Neural progenitor cell (in vitro differentiated cells): ENCODE results near the gene SLC22A1. TPM values are rescaled to one million over a fixed set of nuclear protein-coding genes. Genes with fewer than 3 reads are reported as not detected.

Experiments used
- DNase-seq: peaks from one replicate; pipeline ENCODE4 v3.0.0-alpha.2; 2016; ENCODE audit warnings: low spot score
- H2AFZ ChIP-seq: fragments of 200-600 bp; sonication (generic); replicated peaks from 2 replicates; pipeline ENCODE4 v1.6.1; 2016; ENCODE audit warnings: antibody characterized with exemption
- H3F3A ChIP-seq: fragments of 200-600 bp; sonication (generic); 2 replicates; pipeline ENCODE4 v1.6.1; 2016; ENCODE audit warnings: antibody characterized with exemption, low read depth
- H3K27ac ChIP-seq: fragments of 200-600 bp; sonication (generic); 2 replicates; pipeline ENCODE4 v1.5.1; 2016; ENCODE audit warnings: mild to moderate bottlenecking
- H3K27me3 ChIP-seq: fragments of 200-600 bp; sonication (generic); 2 replicates; pipeline ENCODE4 v1.6.1; 2016; ENCODE audit warnings: mild to moderate bottlenecking, moderate library complexity
- H3K36me3 ChIP-seq: fragments of 200-600 bp; sonication (generic); 2 replicates; pipeline ENCODE4 v1.5.1; 2016
- H3K4me1 ChIP-seq: fragments of 200-600 bp; sonication (generic); 2 replicates; pipeline ENCODE4 v1.6.1; 2016; ENCODE audit warnings: mixed run types
- H3K4me2 ChIP-seq: fragments of 200-600 bp; sonication (generic); 2 replicates; pipeline ENCODE4 v1.6.1; 2016
- H3K4me3 ChIP-seq: fragments of 200-600 bp; sonication (generic); 2 replicates; pipeline ENCODE4 v1.5.1; 2016
- H3K79me2 ChIP-seq: fragments of 200-600 bp; sonication (generic); 2 replicates; pipeline ENCODE4 v1.6.1; 2016; ENCODE audit warnings: low read depth
- H3K9ac ChIP-seq: fragments of 200-600 bp; sonication (generic); 2 replicates; pipeline ENCODE4 v1.6.1; 2016
- H3K9me3 ChIP-seq: fragments of 200-600 bp; sonication (generic); 2 replicates; pipeline ENCODE4 v1.5.1; 2016; ENCODE audit warnings: low read depth
- H4K20me1 ChIP-seq: fragments of 200-600 bp; sonication (generic); 2 replicates; pipeline ENCODE4 v1.6.1; 2016; ENCODE audit warnings: low read depth
- H3K27ac Mint-ChIP-seq: 3 replicates; pipeline ENCODE4 v1.8.0; 2021; ENCODE audit warnings: mixed read lengths
- H3K27me3 Mint-ChIP-seq: 2 replicates; pipeline ENCODE4 v1.8.0; 2022; ENCODE audit warnings: low read depth, mild to moderate bottlenecking, inconsistent platforms, moderate library complexity, mixed read lengths; ENCODE audit not compliant: insufficient read depth
- H3K36me3 Mint-ChIP-seq: 3 replicates; pipeline ENCODE4 v1.8.0; 2021; ENCODE audit warnings: mixed read lengths
- H3K4me1 Mint-ChIP-seq: 3 replicates; pipeline ENCODE4 v1.8.0; 2021; ENCODE audit warnings: mixed read lengths
- H3K4me3 Mint-ChIP-seq: 3 replicates; pipeline ENCODE4 v1.8.0; 2021; ENCODE audit warnings: mild to moderate bottlenecking, moderate library complexity, mixed read lengths
- H3K9me3 Mint-ChIP-seq: 3 replicates; pipeline ENCODE4 v1.8.0; 2020; ENCODE audit warnings: mixed read lengths
- CTCF ChIP-seq: fragments of 200-600 bp; sonication (generic); IDR thresholded peaks from 2 replicates; pipeline ENCODE4 v1.5.1; 2017; ENCODE audit warnings: antibody characterized with exemption, mild to moderate bottlenecking
- EZH2 ChIP-seq: fragments of 200-600 bp; sonication (generic); IDR thresholded peaks from 2 replicates; pipeline ENCODE4 v1.6.1; 2017; ENCODE audit warnings: antibody characterized with exemption, mild to moderate bottlenecking, moderate library complexity
- EZH2phosphoT487 ChIP-seq: fragments of 200-600 bp; sonication (generic); IDR thresholded peaks from 2 replicates; pipeline ENCODE4 v1.6.1; 2017; ENCODE audit warnings: antibody characterized with exemption
- total RNA-seq: library from RNA; depleted of rRNA; stranded (reverse); fragments of >200 nt; gene quantifications from 2 replicates; pipeline ENCODE4 v1.2.3, GENCODE V29; 2015; ENCODE audit warnings: low replicate concordance

Gene SLC22A1
- total RNA-seq, 1 donor from 2014 or later: not detected

GRCh38 chr6:160080097-160080496, 41.5 kb upstream of the SLC22A1 start:
- H3K27ac Mint-ChIP-seq: no peak overlapping the region
- H3K9me3 Mint-ChIP-seq: peaks cover 2% of the 10 kb centered on the region
- no peak overlapping the region for H3K4me3 Mint-ChIP-seq
- H3K4me1 Mint-ChIP-seq: peaks cover 3% of the 10 kb centered on the region
- Histone ChIP-seq H3F3A (no peaks in the 10 kb centered on the region), H3K79me2 (no peaks in the 10 kb centered on the region), H3K27me3 (no peaks in the 10 kb centered on the region), H3K4me2 (no peak overlapping the region), H3K4me3 (no peak overlapping the region), H3K9me3 (no peaks in the 10 kb centered on the region), H3K27ac (no peak overlapping the region), H2AFZ (no peak overlapping the region), H3K4me1 (no peaks in the 10 kb centered on the region), H3K9ac (no peak overlapping the region), H3K36me3 (no peaks in the 10 kb centered on the region), H4K20me1 (no peaks in the 10 kb centered on the region)
- peaks cover 4% of the 10 kb centered on the region for H3K27me3 Mint-ChIP-seq
- peaks cover 50% of the 10 kb centered on the region for H3K36me3 Mint-ChIP-seq
- no peak for TF ChIP-seq CTCF
- no peak for TF ChIP-seq EZH2
- TF ChIP-seq EZH2phosphoT487: no peak
- no peak for DNase-seq

GRCh38 chr6:160081398-160081797, 40.2 kb upstream of the SLC22A1 start:
- no peaks in the 10 kb centered on the region for H3K36me3 ChIP-seq

GRCh38 chr6:160082627-160083026, 39.0 kb upstream of the SLC22A1 start:
- Histone ChIP-seq H3K9ac (no peak overlapping the region), H3K9me3 (no peaks in the 10 kb centered on the region), H4K20me1 (no peaks in the 10 kb centered on the region), H3K4me1 (no peaks in the 10 kb centered on the region), H3K79me2 (no peaks in the 10 kb centered on the region), H3K27ac (no peak overlapping the region), H3K27me3 (no peaks in the 10 kb centered on the region), H3K4me2 (no peak overlapping the region), H2AFZ (no peak overlapping the region), H3K4me3 (no peak overlapping the region), H3K36me3 (no peaks in the 10 kb centered on the region), H3F3A (no peaks in the 10 kb centered on the region)
- peaks cover 52% of the 10 kb centered on the region for H3K36me3 Mint-ChIP-seq
- peaks cover 14% of the 10 kb centered on the region for H3K4me1 Mint-ChIP-seq
- DNase-seq: no peak
- H3K27ac Mint-ChIP-seq: peak overlapping the region; percentile 14
- H3K27me3 Mint-ChIP-seq: peaks cover 2% of the 10 kb centered on the region
- TF ChIP-seq CTCF (no peak), EZH2phosphoT487 (no peak), EZH2 (no peak)
- peaks cover 2% of the 10 kb centered on the region for H3K9me3 Mint-ChIP-seq
- no peak overlapping the region for H3K4me3 Mint-ChIP-seq

More at GRCh38 chr6:160081398-160081797, 40.2 kb upstream of the SLC22A1 start:
- Mint-ChIP-seq H3K4me1 (peaks cover 14% of the 10 kb centered on the region), H3K9me3 (peaks cover 2% of the 10 kb centered on the region), H3K27ac (peak overlapping the region; percentile 41), H3K27me3 (peaks cover 4% of the 10 kb centered on the region), H3K4me3 (no peak overlapping the region), H3K36me3 (peaks cover 56% of the 10 kb centered on the region)
- H4K20me1 ChIP-seq: no peaks in the 10 kb centered on the region
- H3K27ac ChIP-seq: no peak overlapping the region
- no peaks in the 10 kb centered on the region for H3K27me3 ChIP-seq
- DNase-seq: no peak
- no peak overlapping the region for H3K9ac ChIP-seq
- no peak overlapping the region for H3K4me2 ChIP-seq
- H3K79me2 ChIP-seq: no peaks in the 10 kb centered on the region
- TF ChIP-seq EZH2phosphoT487: no peak
- no peak for TF ChIP-seq CTCF
- TF ChIP-seq EZH2: no peak
- no peaks in the 10 kb centered on the region for H3K4me1 ChIP-seq
- no peak overlapping the region for H2AFZ ChIP-seq
- no peak overlapping the region for H3K4me3 ChIP-seq
- no peaks in the 10 kb centered on the region for H3F3A ChIP-seq
- no peaks in the 10 kb centered on the region for H3K9me3 ChIP-seq
